ENCODE measurements around the gene MGMT. TPM values are rescaled to one million over a fixed set of nuclear protein-coding genes. Genes with fewer than 3 reads are reported as not detected.

Gene MGMT
- total RNA-seq, 3 donors from 2014 or later = 15.4 to 17.5 (median 16.3) TPM

DNA sequence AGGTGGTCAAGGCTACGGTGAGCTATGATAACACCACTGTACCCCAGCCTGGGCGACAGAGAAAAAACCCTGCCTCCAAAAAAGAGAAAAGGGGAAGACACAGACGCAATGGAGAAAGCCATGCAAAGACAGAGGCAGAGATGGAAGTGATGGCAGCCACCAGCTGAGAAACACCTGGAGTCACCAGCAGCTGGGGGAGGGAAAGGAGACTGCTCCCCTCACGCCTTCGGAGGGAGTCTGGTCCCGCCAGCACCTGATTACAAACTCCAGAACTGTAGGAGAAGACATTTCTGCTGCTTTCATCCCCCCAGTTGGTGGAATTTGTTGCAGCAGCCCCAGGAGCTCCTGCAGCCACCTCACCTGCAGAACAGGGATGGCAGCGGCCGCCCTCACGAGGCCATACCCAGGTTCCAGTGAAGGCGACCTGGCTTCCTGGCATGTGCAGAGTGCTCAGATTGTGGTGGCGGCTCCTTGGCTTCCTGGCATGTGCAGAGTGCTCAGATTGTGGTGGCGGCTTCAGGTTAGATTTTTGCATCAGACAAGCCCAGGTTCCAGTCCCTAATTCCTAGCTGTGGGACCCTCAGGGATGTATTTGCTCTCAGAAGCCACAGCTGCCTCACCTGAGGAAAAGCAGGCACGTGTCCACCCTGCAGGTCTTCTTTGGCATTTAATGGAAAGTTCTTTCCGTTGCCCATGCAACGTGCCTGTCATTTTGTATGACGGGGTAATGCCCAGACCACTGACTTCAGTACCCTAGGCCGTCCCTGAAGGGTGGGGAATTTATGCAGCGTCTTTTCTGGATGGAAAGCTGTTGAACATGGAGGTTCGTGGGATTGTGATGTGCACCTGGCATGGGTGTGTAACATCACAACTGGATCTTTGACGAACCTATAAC, 314.1 kb downstream of the MGMT start:
- Histone ChIP-seq H3K36me3 (ENCODE audit: low read depth) (no peaks in the 10 kb centered on the region), H3K9me3 (no peaks in the 10 kb centered on the region), H3K4me3 (no peak overlapping the region), H3K4me1 (ENCODE audit: low read depth) (no peaks in the 10 kb centered on the region)
- intact Hi-C loops (cut with DNase I, micrococcal nuclease) = no loop called here
- TF ChIP-seq, protein P1, sequence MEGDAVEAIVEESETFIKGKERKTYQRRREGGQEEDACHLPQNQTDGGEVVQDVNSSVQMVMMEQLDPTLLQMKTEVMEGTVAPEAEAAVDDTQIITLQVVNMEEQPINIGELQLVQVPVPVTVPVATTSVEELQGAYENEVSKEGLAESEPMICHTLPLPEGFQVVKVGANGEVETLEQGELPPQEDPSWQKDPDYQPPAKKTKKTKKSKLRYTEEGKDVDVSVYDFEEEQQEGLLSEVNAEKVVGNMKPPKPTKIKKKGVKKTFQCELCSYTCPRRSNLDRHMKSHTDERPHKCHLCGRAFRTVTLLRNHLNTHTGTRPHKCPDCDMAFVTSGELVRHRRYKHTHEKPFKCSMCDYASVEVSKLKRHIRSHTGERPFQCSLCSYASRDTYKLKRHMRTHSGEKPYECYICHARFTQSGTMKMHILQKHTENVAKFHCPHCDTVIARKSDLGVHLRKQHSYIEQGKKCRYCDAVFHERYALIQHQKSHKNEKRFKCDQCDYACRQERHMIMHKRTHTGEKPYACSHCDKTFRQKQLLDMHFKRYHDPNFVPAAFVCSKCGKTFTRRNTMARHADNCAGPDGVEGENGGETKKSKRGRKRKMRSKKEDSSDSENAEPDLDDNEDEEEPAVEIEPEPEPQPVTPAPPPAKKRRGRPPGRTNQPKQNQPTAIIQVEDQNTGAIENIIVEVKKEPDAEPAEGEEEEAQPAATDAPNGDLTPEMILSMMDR (IDR thresholded peaks at IDR 0.05) = no peak
- DNase-seq = no peak
- ATAC-seq = no peak

DNA sequence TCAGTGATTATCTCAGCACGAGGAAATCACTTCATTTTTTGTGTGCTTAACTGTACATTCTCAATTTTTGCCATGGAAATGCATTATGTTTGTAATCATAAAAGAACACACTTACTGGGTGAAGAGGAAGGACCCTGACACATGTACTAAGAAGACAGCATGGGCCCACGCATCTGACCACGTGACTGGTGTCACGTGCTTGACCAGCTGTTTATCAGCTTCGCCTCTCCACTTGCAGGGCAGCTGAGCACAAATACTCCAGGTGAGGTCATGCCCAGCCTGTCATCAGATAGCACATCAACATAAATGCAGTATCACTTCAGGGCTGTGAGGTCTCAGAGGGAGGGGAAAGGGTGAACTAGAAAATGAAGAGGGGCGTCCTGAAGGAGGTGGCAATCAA, 317.2 kb downstream of the MGMT start:
- no peaks in the 10 kb centered on the region for H3K9me3 ChIP-seq
- ATAC-seq (no peak), DNase-seq (no peak)
- intact Hi-C loops (cut with DNase I, micrococcal nuclease) = no loop called here
- no peaks in the 10 kb centered on the region for H3K4me1 ChIP-seq (ENCODE audit: low read depth)
- H3K4me3 ChIP-seq = no peak overlapping the region
- TF ChIP-seq, protein P1 (IDR thresholded peaks at IDR 0.05) = no peak
- no peaks in the 10 kb centered on the region for H3K36me3 ChIP-seq (ENCODE audit: low read depth)

DNA sequence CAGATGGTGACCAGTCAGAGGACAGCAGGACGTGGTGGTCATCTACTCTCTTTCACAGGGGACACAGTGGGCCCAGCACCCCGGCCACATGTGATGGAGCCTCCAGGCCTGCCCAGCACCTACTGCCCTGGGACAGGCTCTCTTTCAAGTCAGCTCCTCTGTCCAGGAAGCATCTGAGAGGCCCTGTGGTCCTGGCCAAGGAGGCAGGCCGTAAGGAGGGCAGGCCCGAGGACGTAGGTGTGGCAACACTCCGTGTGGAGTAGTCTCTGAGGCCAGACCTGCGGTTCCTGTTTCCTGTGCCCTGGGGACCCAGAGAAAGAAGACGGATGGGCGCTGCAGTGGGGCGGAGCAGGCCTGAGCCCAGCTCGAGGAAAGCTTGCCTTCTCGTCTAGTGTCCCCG, 317.9 kb downstream of the MGMT start:
- intact Hi-C loops (cut with DNase I, micrococcal nuclease) = no loop called here
- TF ChIP-seq, protein P1 (IDR thresholded peaks at IDR 0.05) = no peak
- ATAC-seq (no peak), DNase-seq (no peak)
- Histone ChIP-seq H3K9me3 (no peaks in the 10 kb centered on the region), H3K36me3 (ENCODE audit: low read depth) (no peaks in the 10 kb centered on the region), H3K4me3 (no peak overlapping the region), H3K4me1 (ENCODE audit: low read depth) (no peaks in the 10 kb centered on the region)

DNA sequence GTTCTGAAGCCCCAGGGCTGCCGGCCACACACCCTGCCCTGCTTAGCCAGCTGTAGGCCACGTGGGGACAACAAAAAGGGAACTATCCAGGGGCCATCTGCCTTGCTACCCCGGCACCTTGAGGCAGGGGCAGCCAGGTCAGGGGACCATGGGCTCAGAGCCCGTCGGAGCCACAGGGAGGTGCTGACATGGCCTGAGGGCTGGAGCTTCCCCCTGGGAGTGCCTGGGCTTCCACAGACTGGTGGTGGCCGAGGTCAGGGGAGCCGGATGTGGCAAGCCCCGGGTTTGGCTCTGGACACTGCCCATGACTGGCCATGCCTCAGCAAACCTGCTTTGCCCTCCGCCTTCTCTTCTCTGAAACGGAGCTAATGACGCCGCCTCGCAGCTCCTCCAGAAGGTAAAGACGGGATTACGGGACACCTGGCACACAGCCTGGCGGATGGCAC, 318.5 kb downstream of the MGMT start:
- DNase-seq (no peak), ATAC-seq (no peak)
- Histone ChIP-seq H3K36me3 (ENCODE audit: low read depth) (no peaks in the 10 kb centered on the region), H3K4me1 (ENCODE audit: low read depth) (no peaks in the 10 kb centered on the region), H3K4me3 (no peak overlapping the region), H3K9me3 (no peaks in the 10 kb centered on the region)
- intact Hi-C loops (cut with DNase I, micrococcal nuclease) = no loop called here
- TF ChIP-seq, protein P1 (IDR thresholded peaks at IDR 0.05) = no peak

DNA sequence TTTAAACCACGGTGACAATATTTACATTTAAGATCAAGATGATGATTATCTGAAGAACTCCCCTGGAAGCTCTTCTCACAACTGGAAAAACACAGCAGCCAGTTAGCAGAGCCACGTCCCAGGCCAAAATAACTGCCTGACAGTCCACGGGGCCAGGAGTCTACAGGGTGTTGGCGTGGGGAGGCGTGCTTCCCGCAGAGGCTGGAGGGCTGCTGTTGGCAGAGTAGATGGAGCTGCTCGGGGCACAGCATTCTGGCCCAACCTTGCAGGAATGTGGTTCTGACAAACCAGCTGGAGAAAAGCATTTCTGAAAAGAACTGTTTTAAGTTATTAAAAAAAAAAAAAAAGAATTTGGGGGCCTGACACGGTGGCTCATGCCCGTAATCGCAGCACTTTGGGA, 319.2 kb downstream of the MGMT start:
- no peak for DNase-seq
- no peaks in the 10 kb centered on the region for H3K4me1 ChIP-seq (ENCODE audit: low read depth)
- ATAC-seq = no peak
- H3K4me3 ChIP-seq = no peak overlapping the region
- no peaks in the 10 kb centered on the region for H3K9me3 ChIP-seq
- intact Hi-C loops (cut with DNase I, micrococcal nuclease) = no loop called here
- H3K36me3 ChIP-seq (ENCODE audit: low read depth) = no peaks in the 10 kb centered on the region
- TF ChIP-seq, protein P1 (IDR thresholded peaks at IDR 0.05) = no peak

All from mucosa of descending colon (tissue), 3 donors.